Measurements from ENCODE around the gene UST. TPM values are rescaled to one million over a fixed set of nuclear protein-coding genes. Genes with fewer than 3 reads are reported as not detected.

The UST gene
- polyA plus RNA-seq, 1 donor from 2014 or later, result 7.5 TPM

DNA sequence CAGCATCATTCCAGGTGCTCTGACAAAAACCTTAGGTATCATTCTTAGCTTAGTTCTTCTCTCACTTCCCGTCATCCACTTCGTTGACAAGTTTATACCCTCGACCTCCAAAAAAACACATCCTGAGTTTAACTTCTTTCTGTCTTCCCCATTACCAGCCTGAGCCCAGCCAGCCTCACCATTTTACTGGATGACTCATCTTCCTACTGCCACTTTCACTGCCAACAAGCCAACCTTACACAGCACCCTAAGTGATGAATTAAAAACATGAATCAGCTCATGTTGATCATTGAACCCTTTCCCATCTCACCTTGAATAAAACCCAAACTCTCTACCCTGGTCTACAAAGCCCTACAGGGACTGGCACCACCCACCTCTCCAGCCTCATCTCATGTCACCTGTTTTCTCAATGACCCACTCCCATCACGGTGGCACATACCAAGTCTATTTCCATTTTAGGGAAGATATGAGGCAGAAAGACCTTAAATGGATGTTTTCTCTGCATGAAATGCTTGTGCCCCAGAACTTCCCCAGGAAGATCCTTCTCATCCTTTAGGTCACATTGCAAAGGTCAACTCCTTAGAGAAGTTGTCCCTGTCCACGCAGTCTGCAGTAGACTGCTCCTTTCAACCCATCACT, 9.9 kb upstream of the UST start:
- no peaks in the 10 kb centered on the region for H3K36me3 ChIP-seq (ENCODE audit: insufficient read depth, low read length)
- no peaks in the 10 kb centered on the region for H3F3A ChIP-seq (ENCODE audit: insufficient read depth, low read length, poor library complexity, severe bottlenecking)
- H3K4me3 ChIP-seq (ENCODE audit: low read length), result no peak overlapping the region
- no peak overlapping the region for H3K27ac ChIP-seq (ENCODE audit: low read length)
- H3K9me3 ChIP-seq (ENCODE audit: low read length), result no peaks in the 10 kb centered on the region
- no peak overlapping the region for H3K9ac ChIP-seq (ENCODE audit: low read length)
- no peak overlapping the region for H3K4me2 ChIP-seq (ENCODE audit: low read length)
- H2AFZ ChIP-seq (ENCODE audit: low read depth, low read length), result no peak overlapping the region
- no peaks in the 10 kb centered on the region for H3K79me2 ChIP-seq (replicated peaks; ENCODE audit: insufficient read depth, low read length)
- TF ChIP-seq RAD21 (conservative IDR thresholded peaks at IDR 0.05) (no peak), TAF1 (IDR thresholded peaks at IDR 0.05; ENCODE audit: low read depth) (no peak), POLR2AphosphoS5 (IDR thresholded peaks at IDR 0.05) (no peak), EP300 (conservative IDR thresholded peaks at IDR 0.05; ENCODE audit: poor library complexity, severe bottlenecking) (no peak), SMC3 (conservative IDR thresholded peaks at IDR 0.05; ENCODE audit: poor library complexity) (no peak), MXI1 (conservative IDR thresholded peaks at IDR 0.05; ENCODE audit: poor library complexity, severe bottlenecking) (no peak), EZH2 (IDR thresholded peaks at IDR 0.05; ENCODE audit: borderline replicate concordance, insufficient read depth, low read length, poor library complexity, severe bottlenecking) (no peak)
- TF ChIP-seq, protein P1, sequence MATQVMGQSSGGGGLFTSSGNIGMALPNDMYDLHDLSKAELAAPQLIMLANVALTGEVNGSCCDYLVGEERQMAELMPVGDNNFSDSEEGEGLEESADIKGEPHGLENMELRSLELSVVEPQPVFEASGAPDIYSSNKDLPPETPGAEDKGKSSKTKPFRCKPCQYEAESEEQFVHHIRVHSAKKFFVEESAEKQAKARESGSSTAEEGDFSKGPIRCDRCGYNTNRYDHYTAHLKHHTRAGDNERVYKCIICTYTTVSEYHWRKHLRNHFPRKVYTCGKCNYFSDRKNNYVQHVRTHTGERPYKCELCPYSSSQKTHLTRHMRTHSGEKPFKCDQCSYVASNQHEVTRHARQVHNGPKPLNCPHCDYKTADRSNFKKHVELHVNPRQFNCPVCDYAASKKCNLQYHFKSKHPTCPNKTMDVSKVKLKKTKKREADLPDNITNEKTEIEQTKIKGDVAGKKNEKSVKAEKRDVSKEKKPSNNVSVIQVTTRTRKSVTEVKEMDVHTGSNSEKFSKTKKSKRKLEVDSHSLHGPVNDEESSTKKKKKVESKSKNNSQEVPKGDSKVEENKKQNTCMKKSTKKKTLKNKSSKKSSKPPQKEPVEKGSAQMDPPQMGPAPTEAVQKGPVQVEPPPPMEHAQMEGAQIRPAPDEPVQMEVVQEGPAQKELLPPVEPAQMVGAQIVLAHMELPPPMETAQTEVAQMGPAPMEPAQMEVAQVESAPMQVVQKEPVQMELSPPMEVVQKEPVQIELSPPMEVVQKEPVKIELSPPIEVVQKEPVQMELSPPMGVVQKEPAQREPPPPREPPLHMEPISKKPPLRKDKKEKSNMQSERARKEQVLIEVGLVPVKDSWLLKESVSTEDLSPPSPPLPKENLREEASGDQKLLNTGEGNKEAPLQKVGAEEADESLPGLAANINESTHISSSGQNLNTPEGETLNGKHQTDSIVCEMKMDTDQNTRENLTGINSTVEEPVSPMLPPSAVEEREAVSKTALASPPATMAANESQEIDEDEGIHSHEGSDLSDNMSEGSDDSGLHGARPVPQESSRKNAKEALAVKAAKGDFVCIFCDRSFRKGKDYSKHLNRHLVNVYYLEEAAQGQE (IDR thresholded peaks at IDR 0.05; ENCODE audit: borderline replicate concordance), result no peak
- TF ChIP-seq, protein P2, sequence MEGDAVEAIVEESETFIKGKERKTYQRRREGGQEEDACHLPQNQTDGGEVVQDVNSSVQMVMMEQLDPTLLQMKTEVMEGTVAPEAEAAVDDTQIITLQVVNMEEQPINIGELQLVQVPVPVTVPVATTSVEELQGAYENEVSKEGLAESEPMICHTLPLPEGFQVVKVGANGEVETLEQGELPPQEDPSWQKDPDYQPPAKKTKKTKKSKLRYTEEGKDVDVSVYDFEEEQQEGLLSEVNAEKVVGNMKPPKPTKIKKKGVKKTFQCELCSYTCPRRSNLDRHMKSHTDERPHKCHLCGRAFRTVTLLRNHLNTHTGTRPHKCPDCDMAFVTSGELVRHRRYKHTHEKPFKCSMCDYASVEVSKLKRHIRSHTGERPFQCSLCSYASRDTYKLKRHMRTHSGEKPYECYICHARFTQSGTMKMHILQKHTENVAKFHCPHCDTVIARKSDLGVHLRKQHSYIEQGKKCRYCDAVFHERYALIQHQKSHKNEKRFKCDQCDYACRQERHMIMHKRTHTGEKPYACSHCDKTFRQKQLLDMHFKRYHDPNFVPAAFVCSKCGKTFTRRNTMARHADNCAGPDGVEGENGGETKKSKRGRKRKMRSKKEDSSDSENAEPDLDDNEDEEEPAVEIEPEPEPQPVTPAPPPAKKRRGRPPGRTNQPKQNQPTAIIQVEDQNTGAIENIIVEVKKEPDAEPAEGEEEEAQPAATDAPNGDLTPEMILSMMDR (IDR thresholded peaks at IDR 0.05; ENCODE audit: poor library complexity, severe bottlenecking), result no peak
- H3K9me2 ChIP-seq (ENCODE audit: insufficient read depth, low read length), result no peaks in the 10 kb centered on the region
- no peaks in the 10 kb centered on the region for H4K20me1 ChIP-seq (ENCODE audit: insufficient read depth)
- no peaks in the 10 kb centered on the region for H3K27me3 ChIP-seq (ENCODE audit: insufficient read depth, low read depth, low read length)

DNA sequence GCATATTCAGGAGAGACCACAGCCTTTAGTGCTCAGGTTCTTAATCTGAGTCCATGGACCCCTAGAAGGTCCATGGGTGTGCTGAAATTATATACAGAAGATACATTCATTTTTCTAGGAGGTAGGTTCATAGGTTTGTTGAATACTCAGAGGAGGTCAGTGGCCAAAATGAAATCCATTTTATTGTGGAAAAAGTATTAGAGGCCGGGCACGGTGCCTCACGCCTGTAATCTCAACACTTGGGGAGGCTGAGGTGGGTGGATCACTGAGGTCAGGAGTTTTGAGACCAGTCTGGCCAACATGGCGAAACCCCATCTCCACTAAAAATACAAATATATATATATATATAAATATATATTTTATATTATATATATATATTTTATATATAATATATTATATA, 9.0 kb upstream of the UST start:
- H3K27me3 ChIP-seq (ENCODE audit: insufficient read depth, low read depth, low read length), result no peaks in the 10 kb centered on the region
- H3K9ac ChIP-seq (ENCODE audit: low read length), result no peak overlapping the region
- H2AFZ ChIP-seq (ENCODE audit: low read depth, low read length), result no peak overlapping the region
- H3K4me2 ChIP-seq (ENCODE audit: low read length), result no peak overlapping the region
- H3K9me3 ChIP-seq (ENCODE audit: low read length), result no peaks in the 10 kb centered on the region
- no peak for TF ChIP-seq MXI1 (conservative IDR thresholded peaks at IDR 0.05; ENCODE audit: poor library complexity, severe bottlenecking)
- no peak for TF ChIP-seq EZH2 (IDR thresholded peaks at IDR 0.05; ENCODE audit: borderline replicate concordance, insufficient read depth, low read length, poor library complexity, severe bottlenecking)
- TF ChIP-seq TAF1 (IDR thresholded peaks at IDR 0.05; ENCODE audit: low read depth), result no peak
- TF ChIP-seq, protein P1 (IDR thresholded peaks at IDR 0.05; ENCODE audit: borderline replicate concordance), result no peak
- no peak for TF ChIP-seq RAD21 (conservative IDR thresholded peaks at IDR 0.05)
- TF ChIP-seq, protein P2 (IDR thresholded peaks at IDR 0.05; ENCODE audit: poor library complexity, severe bottlenecking), result no peak
- no peak for TF ChIP-seq POLR2AphosphoS5 (IDR thresholded peaks at IDR 0.05)
- TF ChIP-seq EP300 (conservative IDR thresholded peaks at IDR 0.05; ENCODE audit: poor library complexity, severe bottlenecking), result no peak
- no peak overlapping the region for H3K4me3 ChIP-seq (ENCODE audit: low read length)
- no peaks in the 10 kb centered on the region for H4K20me1 ChIP-seq (ENCODE audit: insufficient read depth)
- no peaks in the 10 kb centered on the region for H3K36me3 ChIP-seq (ENCODE audit: insufficient read depth, low read length)
- H3F3A ChIP-seq (ENCODE audit: insufficient read depth, low read length, poor library complexity, severe bottlenecking), result no peaks in the 10 kb centered on the region
- no peaks in the 10 kb centered on the region for H3K79me2 ChIP-seq (replicated peaks; ENCODE audit: insufficient read depth, low read length)
- no peaks in the 10 kb centered on the region for H3K9me2 ChIP-seq (ENCODE audit: insufficient read depth, low read length)
- no peak overlapping the region for H3K27ac ChIP-seq (ENCODE audit: low read length)
